GM18861 (cell line): ENCODE data around the gene FARSA.
"Not testable (repeated sequence)": the region's sequence is repeated elsewhere in the genome, so short reads cannot be mapped to it uniquely, and the experiment has no call there.

Experiments
- ATAC-seq: cut with Tn5 transposase; IDR thresholded peaks from one replicate; pipeline ENCODE4 v1.9.1; 2021; ENCODE audit not compliant: unreplicated experiment

Gene FARSA

GRCh38 chr19:12933287-12934072, at the start of gene FARSA:
Gene FARSA (minus strand): TSS chr19:12933711. CDS start chr19:12933696, 15 bp downstream.
- ATAC-seq, result peak; percentile 34

GRCh38 chr19:12983091-12983490, 49.6 kb upstream of the FARSA start:
- ATAC-seq, result no peak

GRCh38 chr19:12982648-12983047, 49.1 kb upstream of the FARSA start:
- no peak for ATAC-seq

GRCh38 chr19:12979974-12980373, 46.5 kb upstream of the FARSA start:
- no peak for ATAC-seq

- ATAC-seq, result not testable (repeated sequence)
These were observed 42.6 kb upstream of the FARSA start for GRCh38 chr19:12976109-12976508.

GRCh38 chr19:12975221-12975741, 41.8 kb upstream of the FARSA start:
- no peak for ATAC-seq

- ATAC-seq, result no peak
These were observed 41.0 kb upstream of the FARSA start for GRCh38 chr19:12974301-12975220.

- no peak for ATAC-seq
These were observed 39.7 kb upstream of the FARSA start for GRCh38 chr19:12973236-12973635.

- ATAC-seq, result no peak
These were observed 36.7 kb upstream of the FARSA start for GRCh38 chr19:12970070-12970820.

GRCh38 chr19:12969292-12969988, 35.9 kb upstream of the FARSA start, which contains the start of gene DAND5:
Gene DAND5 (plus strand): TSS chr19:12969576. CDS start chr19:12969661, 85 bp downstream.
- no peak for ATAC-seq

- ATAC-seq, result no peak
These were observed 34.4 kb upstream of the FARSA start for GRCh38 chr19:12967907-12968306.

GRCh38 chr19:12965812-12966135, 32.3 kb upstream of the FARSA start:
- ATAC-seq, result no peak

GRCh38 chr19:12965017-12965811, 31.7 kb upstream of the FARSA start:
- no peak for ATAC-seq

- ATAC-seq, result no peak
These were observed 26.0 kb upstream of the FARSA start for GRCh38 chr19:12959481-12959880.

- ATAC-seq, result not testable (repeated sequence)
These were observed 24.0 kb upstream of the FARSA start for GRCh38 chr19:12957389-12957952.

GRCh38 chr19:12956446-12957388, 23.2 kb upstream of the FARSA start, which contains the start of gene GADD45GIP1:
Gene GADD45GIP1 (minus strand): TSS chr19:12957223. CDS start chr19:12957212, 11 bp downstream.
- ATAC-seq, result no peak

GRCh38 chr19:12955996-12956395, 22.5 kb upstream of the FARSA start:
- ATAC-seq, result no peak

GRCh38 chr19:12955575-12955974, 22.1 kb upstream of the FARSA start:
- ATAC-seq, result not testable (repeated sequence)
